ENCODE measurements around the gene ECEL1. TPM values are rescaled to one million over a fixed set of nuclear protein-coding genes. Genes with fewer than 3 reads are reported as not detected.
"Not testable (repeated sequence)": the region's sequence is repeated elsewhere in the genome, so short reads cannot be mapped to it uniquely, and the experiment has no call there.

ECEL1 gene, protein sequence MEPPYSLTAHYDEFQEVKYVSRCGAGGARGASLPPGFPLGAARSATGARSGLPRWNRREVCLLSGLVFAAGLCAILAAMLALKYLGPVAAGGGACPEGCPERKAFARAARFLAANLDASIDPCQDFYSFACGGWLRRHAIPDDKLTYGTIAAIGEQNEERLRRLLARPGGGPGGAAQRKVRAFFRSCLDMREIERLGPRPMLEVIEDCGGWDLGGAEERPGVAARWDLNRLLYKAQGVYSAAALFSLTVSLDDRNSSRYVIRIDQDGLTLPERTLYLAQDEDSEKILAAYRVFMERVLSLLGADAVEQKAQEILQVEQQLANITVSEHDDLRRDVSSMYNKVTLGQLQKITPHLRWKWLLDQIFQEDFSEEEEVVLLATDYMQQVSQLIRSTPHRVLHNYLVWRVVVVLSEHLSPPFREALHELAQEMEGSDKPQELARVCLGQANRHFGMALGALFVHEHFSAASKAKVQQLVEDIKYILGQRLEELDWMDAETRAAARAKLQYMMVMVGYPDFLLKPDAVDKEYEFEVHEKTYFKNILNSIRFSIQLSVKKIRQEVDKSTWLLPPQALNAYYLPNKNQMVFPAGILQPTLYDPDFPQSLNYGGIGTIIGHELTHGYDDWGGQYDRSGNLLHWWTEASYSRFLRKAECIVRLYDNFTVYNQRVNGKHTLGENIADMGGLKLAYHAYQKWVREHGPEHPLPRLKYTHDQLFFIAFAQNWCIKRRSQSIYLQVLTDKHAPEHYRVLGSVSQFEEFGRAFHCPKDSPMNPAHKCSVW
- polyA plus RNA-seq (ENCODE audit: insufficient read length in 3 of 3): 10 to 100 TPM in 1 of 3 donors, 1 to 10 TPM in 2; 7.8 to 13.7 (median 8.6) TPM

DNA sequence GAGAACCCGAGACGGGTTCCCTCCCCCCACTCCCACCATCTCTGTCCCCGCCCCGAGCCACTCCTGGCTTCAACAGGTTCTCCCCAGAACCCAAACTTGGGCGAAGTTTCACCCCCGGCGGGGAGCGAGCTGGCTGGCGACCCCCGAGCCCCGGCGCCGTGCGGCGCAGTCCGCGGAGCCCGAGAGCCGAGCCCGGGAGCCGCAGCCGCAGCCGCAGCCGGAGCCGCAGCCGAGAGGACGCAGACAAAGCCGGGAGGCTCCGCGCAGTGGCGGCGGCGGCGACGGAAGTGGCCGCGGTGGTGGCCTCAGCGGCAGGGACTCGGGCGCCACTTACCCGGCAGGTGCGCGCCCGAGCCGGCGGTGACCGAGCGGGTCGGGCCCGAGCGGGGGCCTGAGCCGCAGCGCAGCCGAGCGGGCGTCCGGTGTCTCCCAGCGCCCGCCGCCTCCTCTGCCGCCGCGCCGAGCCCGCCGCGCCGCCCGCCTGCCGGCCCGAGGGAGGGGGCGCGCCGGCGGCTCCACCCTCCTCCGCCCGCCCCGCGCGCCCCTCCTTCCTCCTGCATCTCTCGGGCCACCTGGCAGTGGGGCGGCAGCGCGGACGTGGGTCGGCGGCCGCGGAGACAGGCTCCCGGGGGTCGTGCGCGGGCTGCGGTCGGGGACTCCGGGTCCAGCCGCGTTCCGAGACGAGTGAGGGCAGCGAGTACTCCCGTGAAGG is at the start of gene ECEL1:
TSS of gene ECEL1 (minus strand) at position 450 of the 712 bp plus-strand sequence. CDS start 1,181 bp downstream, outside the sequence.
- no peak for DNase-seq (ENCODE audit: low read depth in 3 of 3, low spot score in 2 of 3)

DNA sequence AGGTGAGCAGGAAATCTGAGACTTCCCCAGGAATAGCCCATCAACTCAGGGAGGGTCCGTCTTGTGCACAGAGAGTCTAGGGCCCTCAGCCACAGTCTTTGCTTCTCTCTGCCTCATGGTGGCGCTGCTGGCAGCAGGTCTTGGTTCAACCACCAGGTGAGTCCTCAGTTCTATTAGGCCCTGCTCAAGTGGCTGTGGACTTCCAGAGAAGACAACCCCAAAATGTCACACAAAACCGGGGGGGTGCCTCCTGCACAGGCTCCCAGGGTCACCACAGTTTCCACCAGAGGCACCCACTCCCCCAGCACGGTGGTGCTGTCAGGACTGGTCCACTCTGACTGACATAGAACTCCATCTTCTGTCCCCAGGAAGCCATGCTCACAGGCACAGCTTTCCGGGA is 49.4 kb upstream of the ECEL1 start:
- DNase-seq (ENCODE audit: low read depth in 3 of 3, low spot score in 2 of 3): no peak

DNA sequence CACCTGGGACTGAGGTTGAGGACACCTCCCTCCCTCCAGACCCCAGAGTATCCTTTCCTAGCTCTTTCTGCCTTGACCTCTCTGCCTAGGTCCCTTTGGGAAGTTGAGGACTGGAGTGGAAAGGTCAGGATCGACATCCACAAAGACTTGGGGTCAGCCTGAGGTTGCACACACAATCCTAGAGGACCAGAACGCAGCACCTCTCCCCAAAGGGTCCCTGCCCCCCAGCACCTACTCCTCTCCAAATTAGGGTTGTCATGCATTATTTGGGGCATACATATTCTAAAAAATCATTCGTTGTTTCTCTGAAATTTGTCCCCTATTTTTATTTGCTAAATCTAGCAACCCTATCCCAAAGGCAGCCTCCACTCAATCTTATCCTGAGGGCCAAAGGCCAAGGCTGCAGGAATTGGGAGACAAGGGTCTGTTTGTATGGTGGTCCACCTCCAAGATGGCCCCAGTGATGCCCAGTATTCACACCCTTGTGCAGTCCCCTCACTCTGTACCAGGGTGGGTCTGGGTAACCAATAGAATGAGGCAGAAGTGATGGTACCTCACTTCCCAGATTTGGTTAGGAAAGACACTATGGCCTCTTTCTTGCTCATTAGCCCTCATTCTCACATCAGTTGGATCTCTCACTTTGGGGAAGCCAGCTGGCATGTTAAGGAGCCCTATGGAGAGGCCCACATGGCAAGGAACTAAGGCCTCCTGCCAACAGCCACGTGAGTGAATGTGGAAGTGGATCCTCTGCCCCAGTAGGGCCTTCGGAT is 48.3 kb upstream of the ECEL1 start:
- DNase-seq (ENCODE audit: low read depth in 3 of 3, low spot score in 2 of 3): no peak

DNA sequence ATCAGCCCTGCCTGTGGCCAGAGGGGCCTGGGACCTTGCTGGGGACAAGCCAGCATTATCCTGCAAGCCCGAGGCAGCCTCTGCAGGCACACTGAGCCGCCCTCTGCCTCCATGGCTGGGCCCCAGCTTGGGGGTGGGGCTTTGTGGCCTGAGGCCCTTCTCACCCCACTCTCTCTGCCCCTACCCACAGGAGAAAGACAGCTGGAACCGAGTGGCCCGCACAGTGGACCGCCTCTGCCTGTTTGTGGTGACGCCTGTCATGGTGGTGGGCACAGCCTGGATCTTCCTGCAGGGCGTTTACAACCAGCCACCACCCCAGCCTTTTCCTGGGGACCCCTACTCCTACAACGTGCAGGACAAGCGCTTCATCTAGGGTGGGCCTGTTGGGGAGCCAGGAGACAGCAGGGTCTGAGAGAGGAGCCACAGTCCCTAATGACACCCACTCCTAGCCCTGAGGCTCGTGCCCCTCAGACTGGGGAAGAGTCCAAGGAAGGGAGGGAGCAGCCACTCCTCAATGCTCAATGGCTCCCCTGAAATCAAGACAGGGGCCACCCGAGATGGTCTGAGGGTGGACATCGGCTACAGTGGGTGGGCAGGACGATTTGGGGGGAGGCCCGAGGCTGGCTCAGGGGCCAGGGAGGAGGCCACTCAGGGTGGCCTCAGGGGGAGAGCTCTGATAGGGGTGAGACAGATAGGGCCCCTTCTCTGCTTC is 47.5 kb upstream of the ECEL1 start:
- DNase-seq (ENCODE audit: low read depth in 3 of 3, low spot score in 2 of 3): no peak

DNA sequence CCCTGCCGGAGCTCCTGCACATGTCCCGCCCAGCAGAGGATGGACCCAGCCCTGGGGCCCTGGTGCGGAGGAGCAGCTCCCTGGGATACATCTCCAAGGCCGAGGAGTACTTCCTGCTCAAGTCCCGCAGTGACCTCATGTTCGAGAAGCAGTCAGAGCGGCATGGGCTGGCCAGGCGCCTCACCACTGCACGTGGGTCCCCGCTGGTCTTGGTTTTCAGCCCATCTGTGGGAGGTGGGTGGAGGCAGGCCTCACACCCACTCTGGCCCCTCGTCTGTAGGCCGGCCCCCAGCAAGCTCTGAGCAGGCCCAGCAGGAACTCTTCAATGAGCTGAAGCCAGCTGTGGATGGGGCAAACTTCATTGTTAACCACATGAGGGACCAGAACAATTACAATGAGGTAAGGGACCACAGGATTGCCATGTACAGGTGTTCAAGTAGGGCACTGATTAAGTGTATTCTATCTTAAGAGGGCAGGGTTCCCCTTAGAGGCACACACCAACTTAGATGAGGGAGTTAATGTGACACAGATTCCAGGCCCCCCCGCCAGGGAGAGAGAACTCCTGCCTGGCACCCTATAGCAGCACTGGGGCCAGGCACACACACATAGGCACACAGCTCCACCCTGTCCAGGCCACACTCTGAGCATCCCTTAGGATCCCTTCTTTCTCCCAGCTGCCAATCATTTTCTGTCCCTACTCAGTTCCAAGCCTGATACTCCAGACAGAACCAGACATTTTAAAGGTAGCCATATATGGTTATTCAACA is 46.5 kb upstream of the ECEL1 start:
- no peak for DNase-seq (ENCODE audit: low read depth in 3 of 3, low spot score in 2 of 3)

DNA sequence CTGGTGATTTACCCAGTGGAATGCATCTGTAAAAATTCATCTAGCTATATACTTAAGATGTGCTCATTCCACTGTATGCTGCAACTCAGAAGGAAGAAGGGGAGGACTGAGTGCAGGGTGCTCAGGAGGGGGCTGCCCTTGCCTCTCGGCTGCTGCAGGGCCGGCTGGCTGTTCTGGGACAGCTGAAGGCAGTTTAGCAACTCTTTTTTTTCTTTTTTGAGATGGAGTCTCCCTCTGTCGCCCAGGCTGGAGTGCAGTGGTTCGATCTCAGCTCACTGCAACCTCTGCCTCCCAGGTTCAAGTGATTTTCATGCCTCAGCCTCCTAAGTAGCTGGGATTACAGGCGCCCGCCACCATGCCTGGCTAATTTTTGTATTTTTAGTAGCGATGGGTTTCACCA is 45.2 kb upstream of the ECEL1 start:
- DNase-seq (ENCODE audit: low read depth in 3 of 3, low spot score in 2 of 3): not testable (repeated sequence)

DNA sequence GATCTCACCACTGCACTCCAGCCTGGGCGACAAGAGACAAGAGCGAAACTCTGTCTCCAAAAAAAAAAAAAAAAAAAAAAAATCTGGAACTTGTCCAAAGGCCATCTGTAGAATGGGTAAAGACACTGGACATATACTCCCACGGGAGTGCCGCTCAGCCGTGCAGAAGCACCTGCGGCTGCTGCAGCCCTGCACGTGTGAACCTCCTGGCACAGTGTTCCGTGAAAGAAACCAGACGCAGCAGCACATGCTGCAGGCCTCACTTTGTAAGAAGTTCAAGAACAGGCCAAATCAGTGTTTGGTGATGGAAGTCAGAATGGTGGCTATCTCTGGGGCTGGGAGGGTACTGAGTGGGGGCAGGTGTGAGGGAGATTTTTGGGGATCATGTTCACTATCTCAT is 44.8 kb upstream of the ECEL1 start:
- DNase-seq (ENCODE audit: low read depth in 3 of 3, low spot score in 2 of 3): no peak

DNA sequence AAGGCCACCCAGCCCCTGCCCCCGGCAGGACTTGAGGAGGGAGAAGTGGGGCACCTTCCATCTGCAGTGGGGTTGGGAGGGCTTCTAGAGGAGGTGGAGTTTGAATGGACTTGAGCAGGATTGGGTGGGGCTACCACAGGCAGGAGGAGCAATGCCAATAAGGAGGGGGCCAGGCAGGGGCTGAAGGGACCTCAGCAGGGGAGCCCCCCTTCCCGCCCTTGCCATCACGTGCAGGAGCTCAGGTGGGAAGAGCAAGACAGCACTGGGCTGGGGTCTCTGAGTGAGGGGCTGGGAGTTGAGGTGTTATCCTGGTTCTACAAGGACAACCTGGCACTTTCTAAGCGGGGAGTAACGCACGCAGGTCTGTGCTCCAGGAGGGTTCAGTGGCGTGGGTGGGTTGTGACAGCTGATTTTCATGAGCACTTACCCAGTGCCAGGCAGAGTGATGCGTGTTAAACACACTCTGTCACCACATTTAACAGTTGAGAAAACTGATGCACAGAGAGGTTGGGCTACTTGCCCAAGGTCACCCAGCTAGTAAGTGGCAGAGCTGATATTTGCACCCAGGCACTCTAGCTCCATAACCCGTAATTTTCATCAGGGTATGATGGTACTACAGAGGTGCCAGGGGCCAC is 43.1 kb upstream of the ECEL1 start:
- no peak for DNase-seq (ENCODE audit: low read depth in 3 of 3, low spot score in 2 of 3)

DNA sequence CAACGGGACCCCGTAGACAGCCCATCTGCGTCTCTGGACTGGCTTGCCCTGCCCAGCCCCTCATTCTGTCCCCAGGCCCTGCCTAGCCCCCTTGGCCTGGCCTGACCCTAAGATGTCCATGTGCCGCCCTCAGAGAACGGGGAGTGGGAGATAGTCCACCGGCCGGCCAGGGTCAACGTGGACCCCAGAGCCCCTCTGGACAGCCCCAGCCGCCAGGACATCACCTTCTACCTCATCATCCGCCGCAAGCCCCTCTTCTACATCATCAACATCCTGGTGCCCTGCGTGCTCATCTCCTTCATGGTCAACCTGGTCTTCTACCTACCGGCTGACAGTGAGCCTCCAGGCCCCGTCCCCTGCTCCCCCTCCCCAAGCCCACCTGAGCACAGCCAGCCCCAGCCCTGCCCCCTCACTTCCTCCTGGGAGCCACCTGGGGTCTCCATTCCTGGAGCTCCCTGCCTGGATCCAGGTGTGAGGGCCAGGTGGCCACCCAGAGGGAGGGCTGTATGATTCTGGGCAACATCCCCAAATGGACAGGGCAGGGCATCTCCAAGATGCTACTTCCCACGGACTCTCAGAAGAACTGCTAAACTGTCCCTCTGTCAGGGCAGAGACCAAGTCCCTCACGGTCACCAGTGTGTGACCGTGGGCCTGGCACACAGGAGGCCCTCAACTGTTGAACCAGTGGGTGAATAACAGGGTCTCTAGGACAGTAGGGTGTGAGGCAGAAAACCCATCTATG is 42.3 kb upstream of the ECEL1 start:
- DNase-seq (ENCODE audit: low read depth in 3 of 3, low spot score in 2 of 3): no peak

DNA sequence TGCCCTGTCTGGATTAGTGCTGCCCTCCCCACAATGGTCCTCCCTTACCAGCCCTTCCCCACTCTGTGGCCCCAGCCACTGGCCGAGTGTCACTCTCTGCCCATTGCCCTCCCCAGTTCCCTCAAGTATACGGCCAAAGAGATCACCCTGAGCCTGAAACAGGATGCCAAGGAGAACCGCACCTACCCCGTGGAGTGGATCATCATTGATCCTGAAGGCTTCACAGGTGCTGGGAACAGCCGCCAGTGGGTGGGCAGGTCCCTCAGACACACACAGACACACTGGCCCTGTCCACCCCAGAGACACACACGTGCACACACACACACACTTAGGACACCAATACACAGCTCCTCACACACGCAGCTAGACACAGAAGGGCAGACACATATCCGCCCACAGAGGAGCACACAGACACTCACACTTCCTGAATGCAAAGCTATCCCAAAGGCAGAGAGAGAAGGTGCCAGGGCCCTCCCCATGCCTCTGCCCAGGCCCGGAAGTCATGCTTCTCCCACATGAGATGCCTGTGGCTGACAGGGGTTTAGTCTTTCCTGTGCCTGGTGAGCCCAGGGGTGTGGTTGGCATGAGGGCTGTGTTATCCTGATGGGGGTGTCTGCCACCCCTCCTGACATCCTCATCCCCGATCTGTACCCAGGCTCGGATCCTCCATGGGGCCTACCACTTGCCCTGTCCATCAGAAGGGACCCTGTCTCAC is 41.3 kb upstream of the ECEL1 start:
- no peak for DNase-seq (ENCODE audit: low read depth in 3 of 3, low spot score in 2 of 3)

DNA sequence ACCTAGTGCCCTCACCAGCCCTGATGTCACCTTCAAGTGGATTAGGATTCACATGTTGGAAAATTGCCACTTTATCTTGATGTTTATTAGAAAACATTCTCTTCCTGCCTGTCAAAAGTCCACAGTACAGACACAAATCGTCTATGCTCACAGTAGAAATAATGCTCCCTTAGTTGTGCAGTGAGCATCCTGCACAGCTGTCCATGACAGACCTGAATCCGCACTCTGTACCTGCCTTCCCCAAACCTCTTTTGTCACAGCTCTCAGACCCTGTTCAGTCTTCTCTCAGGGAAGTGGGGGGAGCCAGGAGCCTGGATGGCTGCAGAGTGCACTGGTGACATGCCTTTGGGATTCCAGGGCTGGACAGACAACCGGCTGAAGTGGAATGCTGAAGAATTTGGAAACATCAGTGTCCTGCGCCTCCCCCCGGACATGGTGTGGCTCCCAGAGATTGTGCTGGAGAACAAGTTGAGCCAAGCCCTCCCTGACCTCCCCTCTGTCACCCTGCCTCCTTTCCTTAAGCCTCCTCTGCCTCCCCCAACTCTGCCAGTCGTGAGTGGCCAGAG is 40.4 kb upstream of the ECEL1 start:
- DNase-seq (ENCODE audit: low read depth in 3 of 3, low spot score in 2 of 3): no peak

DNA sequence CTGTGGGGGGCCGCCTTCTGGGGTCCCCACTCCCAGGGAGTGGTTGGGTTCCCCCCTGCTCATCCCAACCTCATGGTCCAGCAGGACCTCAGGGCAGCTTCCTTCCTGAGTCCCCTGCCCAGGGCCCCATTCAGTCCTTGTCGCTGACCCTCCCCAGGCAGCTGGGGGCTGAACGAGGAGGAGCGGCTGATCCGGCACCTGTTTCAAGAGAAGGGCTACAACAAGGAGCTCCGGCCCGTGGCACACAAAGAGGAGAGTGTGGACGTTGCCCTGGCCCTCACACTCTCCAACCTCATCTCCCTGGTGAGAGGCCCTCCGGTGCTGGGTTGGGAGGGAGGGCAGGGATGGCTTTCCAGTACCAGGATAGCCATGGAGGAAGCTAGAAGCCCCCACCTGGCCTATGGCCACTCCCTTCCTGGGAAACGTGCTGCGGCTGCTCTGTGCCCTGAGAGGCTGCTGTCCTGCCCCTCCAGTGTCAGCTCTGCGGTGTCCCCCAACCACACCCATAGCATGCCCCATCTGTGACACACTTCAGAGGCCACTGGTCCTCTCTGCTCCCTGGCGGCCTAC is 38.8 kb upstream of the ECEL1 start:
- DNase-seq (ENCODE audit: low read depth in 3 of 3, low spot score in 2 of 3): no peak

DNA sequence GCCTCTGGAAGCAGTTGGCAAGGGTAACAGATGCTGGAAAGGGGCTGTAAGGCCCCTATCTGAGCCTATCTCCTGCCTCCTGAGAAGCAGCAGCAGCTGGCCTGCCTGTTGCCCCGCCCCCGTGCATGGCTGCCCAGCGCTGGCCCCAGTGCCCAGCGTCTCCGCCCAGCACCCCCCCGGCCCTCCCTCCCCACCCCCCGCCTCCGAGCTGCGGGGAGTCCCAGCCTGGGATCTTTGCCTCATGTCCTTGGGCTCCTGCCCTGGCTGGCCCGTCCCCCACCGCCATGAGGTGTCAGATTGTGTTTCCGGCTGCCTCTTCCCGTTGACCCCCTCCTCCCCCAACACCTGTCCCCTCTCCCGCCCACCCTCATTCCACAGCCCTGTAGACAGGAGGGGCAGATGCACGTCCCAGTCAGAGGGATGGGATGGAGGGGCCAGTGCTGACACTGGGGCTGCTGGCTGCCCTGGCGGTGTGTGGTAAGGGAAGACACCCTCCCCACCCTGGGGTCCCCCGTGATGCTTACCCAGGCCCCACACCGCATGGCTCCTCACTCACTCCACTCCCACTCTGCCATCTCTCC is 38.2 kb upstream of the ECEL1 start, which contains the start of gene CHRND:
TSS of gene CHRND (plus strand) at position 370 of the 581 bp plus-strand sequence. CDS start at position 426, 56 bp downstream.
- DNase-seq (ENCODE audit: low read depth in 3 of 3, low spot score in 2 of 3): no peak

DNA sequence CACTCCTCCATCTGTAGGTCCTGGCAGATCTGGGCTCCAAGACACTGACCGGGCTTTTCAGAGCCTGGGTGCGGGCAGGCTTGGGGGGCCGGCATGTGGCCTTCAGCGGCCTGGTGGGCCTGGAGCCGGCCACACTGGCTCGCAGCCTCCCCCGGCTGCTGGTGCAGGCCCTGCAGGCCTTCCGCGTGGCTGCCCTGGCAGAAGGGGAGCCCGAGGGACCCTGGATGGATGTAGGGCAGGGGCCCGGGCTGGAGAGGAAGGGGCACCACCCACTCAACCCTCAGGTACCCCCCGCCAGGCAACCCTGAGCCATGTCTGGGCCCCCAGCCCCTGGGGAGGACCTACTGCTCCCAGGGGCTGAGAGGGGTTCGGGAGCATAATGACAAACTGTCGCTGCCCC is 37.6 kb upstream of the ECEL1 start:
- no peak for DNase-seq (ENCODE audit: low read depth in 3 of 3, low spot score in 2 of 3)

DNA sequence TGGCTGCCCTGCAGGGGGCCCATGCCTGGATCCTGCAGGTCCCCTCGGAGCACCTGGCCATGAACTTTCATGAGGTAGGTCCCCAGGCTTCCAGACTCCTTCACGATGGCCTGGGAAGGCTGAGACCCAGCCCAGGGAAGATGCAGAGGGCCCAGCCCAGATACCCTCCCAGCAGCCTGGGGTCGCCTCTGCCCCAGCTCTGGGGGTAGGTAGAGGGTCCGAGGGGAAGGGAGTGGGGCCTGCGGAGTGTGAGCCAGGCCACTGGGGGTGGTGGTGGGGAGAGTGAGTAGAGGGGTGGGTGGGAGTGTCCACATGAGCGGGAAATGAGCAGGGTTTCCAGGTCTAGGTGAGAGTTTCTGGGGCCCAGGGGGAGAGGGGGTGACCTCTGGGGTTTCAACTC is 37.1 kb upstream of the ECEL1 start:
- DNase-seq (ENCODE audit: low read depth in 3 of 3, low spot score in 2 of 3): no peak
